Ramos (cell line): Measurements from ENCODE around the gene ARHGAP45.

Source experiments
- in situ Hi-C: fragments of 300-500 bp; cut with MboI; formaldehyde crosslinking; loops from one replicate; pipeline ENCODE4 v1.14.3; 2022; ENCODE audit warnings: low sequenced_read_pairs; ENCODE audit not compliant: unreplicated experiment

Gene ARHGAP45

GRCh38 chr19:1054102-1055027, 12.6 kb upstream of the ARHGAP45 start:
- in situ Hi-C loops, result no loop called here

DNA sequence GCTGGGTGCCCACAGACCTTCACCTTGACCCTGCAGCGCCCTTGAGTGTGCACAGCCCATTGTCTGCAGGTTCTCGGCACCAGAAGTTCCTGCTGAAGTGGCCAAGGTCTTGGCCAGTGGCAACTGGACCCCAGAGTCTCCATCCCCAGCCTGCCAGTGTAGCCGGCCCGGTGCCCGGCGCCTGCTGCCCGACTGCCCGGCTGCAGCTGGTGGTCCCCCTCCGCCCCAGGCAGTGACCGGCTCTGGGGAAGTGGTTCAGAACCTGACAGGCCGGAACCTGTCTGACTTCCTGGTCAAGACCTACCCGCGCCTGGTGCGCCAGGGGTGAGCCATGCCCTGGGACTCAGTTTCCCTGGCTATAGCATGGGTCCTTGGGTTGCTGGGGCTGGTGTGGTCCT, 11.9 kb upstream of the ARHGAP45 start:
- in situ Hi-C loops, result no loop called here

DNA sequence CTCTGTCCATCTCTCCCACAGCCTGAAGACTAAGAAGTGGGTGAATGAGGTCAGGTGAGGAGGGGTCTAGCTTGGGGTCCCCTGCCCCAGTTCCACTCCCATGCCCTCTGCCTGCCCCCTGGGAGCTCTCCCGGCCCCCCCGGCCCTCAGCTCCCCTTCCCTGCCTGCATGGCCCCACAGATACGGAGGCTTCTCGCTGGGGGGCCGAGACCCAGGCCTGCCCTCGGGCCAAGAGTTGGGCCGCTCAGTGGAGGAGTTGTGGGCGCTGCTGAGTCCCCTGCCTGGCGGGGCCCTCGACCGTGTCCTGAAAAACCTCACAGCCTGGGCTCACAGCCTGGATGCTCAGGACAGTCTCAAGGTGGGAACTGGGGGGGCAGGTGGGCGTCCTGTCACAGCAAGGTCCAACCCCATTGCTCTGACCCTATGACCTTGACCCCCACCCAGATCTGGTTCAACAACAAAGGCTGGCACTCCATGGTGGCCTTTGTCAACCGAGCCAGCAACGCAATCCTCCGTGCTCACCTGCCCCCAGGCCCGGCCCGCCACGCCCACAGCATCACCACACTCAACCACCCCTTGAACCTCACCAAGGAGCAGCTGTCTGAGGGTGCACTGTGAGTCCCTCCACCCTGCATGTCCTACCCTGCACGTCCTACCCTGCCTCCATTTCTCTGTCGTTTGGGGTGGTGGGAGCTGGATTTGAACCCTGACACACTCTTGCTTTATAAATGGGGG, 10.9 kb upstream of the ARHGAP45 start:
- in situ Hi-C loops, result no loop called here

- in situ Hi-C loops, result no loop called here
Measured at GRCh38 chr19:1057176-1057855, 9.7 kb upstream of the ARHGAP45 start.

GRCh38 chr19:1058112-1058511, 8.9 kb upstream of the ARHGAP45 start:
- in situ Hi-C loops, result no loop called here

GRCh38 chr19:1060689-1061088, 6.3 kb upstream of the ARHGAP45 start:
- in situ Hi-C loops, result no loop called here

DNA sequence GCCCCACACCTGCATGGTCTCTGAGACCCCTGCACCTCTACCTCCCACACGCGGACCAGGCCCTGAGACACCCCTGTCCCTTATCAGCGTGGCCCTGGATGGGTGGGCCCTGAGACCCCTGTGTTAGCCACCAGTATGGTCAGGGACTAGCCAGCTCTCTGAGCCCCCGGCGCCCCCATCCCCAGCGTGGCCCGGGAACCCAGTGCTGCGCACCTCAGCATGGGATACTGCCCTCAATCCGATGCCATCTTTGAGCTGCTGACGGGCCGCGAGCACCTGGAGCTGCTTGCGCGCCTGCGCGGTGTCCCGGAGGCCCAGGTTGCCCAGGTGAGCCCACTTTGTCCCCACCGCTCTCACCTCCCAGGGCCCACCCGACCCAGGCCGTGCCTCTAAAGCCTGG, 5.0 kb upstream of the ARHGAP45 start:
- in situ Hi-C loops, result no loop called here

DNA sequence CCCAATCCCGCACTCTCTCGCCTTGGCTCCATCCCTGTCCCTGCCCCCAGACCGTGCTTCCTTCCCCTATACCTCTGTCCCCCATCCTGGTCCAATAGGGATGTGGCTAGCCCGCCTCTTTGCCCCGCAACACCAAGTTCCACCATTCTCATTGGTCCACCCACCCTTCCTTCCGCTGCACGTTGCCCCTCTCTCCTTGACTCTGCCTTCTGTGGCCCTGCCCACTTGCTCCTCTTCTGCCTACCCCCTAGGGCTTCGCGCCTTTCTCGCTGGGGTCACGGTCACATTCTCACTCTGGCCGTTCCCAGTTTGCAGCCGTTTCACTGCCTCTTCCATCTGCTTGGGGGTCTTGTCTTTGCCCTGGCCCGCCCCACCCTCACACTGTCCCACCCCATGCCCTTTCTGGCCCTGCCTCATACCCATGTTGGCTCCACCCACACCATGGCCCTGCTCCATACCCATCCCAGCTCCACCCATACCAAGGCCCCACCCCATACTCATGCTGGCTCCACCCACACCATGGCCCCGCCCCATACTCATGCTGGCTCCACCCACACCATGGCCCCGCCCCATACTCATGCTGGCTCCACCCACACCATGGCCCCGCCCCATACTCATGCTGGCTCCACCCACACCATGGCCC, 4.5 kb upstream of the ARHGAP45 start:
- in situ Hi-C loops, result no loop called here

DNA sequence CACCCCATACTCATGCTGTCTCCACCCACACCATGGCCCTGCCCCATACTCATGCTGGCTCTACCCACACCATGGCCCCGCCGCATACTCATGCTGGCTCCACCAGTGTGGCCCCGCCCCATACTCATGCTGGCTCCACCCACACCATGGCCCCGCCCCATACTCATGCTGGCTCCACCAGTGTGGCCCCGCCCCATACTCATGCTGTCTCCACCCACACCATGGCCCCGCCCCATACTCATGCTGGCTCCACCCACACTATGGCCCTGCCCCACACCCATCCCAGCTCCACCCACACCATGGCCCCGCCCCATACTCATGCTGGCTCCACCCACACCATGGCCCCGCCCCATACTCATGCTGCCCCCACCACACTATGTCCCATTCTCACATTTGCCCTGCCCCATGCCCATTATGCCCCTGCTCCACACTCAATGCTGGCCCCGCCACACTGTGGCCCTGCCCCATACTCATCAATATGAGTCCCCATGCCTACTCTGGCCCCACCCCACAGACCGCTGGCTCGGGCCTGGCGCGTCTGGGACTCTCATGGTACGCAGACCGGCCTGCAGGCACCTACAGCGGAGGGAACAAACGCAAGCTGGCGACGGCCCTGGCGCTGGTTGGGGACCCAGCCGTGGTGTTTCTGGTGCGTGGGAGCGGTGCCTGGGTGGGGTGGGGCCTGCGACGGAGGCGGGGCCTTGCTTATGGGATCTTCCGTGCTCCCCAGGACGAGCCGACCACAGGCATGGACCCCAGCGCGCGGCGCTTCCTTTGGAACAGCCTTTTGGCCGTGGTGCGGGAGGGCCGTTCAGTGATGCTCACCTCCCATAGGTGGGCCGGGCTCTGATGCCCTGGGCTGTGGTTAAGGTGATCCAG, 3.7 kb upstream of the ARHGAP45 start:
- in situ Hi-C loops, result no loop called here

DNA sequence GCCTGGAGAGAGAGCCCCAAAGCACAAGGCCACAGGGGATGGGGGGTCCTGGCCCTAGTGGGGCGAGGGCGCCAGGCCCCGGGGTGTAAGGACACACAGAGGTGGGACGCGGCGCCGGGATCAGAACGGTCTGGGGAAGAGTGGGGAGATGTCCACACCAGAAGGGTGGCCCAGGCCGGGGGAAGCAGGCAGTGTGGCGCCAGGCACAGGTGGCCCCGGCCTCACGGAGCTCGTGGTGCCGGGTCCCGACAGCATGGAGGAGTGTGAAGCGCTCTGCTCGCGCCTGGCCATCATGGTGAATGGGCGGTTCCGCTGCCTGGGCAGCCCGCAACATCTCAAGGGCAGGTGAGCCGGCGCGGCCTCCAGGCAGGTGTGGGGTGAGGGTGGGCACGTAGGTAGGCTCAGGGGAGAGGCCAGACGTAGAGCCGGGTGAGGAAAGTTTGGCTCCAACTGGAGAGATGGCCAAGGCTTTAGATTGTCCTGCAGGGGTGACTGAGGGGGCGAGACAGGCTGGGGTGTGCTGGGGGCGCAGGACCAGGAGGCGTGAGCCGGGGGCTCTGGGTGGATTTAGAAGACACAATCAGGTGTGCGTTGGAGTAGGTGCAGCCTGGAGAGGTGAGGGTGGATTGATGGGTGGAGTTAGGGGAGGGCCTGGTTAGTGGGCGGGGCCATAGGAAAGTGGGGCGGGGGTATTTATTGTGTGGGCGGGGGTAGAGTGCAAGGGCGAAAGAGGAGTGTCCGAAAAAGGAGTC, 2.9 kb upstream of the ARHGAP45 start:
- in situ Hi-C loops, result no loop called here

GRCh38 chr19:1064661-1065605, 2.0 kb upstream of the ARHGAP45 start:
- in situ Hi-C loops, result no loop called here

DNA sequence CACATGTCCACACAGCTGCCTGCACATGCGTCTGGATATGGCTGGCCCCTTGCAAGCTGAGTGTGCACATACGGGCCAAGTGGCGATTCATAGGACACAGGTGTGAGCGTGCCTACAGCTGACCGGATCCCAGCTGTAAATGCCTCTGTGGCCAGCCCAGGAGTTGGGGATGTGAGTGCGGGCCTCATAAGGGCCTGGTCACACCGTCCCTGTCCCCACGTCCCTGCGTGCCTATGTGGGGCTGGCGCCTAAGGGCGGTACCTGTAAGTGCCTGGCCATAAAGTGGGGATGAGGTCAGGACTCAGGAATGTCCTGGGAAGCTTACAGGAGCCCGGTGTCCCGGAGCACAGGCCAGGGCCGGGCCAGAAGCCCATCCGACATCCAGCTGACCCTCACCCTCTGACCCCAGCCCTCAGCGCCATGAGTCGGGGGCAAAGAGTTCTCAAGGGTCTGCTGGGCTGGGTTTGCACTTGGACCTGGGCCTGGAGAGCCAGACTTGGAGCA, 1.3 kb upstream of the ARHGAP45 start:
- in situ Hi-C loops, result no loop called here

GRCh38 chr19:1066251-1066747, 668 bp upstream of the ARHGAP45 start:
- in situ Hi-C loops, result no loop called here

- in situ Hi-C loops, result no loop called here
Measured at GRCh38 chr19:1067341-1067957, 482 bp downstream of the ARHGAP45 start.

DNA sequence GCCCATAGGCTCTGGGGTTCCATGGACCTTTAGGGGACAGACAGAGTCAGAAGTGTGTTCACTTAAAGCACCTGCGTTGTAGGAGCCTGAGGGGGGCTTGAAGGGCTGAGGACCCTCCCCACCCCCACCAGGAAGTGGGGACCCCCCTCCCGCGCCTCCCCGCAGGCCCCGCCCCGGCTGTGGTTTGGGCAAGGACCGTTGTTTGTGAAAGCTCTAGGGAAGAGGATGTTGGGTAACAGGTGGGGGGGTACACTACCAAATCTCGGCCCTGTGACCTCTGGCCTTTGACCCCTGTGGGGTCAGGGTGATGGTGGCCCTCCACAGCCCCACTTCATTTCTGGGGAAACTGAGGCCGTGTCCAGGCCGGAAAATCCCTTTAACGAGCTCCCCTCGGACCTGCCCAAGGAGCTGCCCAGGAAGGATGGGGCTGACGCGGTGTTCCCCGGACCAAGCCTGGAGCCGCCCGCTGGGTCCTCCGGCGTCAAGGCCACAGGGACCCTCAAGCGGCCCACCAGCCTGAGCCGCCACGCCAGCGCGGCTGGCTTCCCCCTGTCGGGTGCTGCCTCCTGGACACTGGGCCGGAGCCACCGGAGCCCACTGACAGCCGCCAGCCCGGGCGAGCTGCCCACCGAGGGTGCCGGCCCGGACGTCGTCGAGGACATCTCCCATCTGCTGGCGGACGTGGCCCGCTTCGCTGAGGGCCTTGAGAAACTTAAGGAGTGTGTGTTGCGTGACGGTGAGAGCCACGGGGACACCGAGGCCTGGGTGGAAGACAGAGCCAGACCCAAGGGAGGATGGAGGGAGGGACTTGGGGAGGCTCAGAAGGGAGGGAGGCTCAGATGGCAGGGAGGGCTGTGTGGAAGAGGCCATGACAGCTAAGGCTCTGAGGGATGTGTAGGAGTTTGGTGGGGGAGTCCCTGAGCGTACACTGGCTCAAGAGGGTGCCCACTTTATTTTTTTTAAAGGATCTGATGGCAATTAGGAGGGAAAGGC, 1.3 kb downstream of the ARHGAP45 start:
- in situ Hi-C loops, result no loop called here
